ENCODE measurements around the gene AURKA. TPM values are rescaled to one million over a fixed set of nuclear protein-coding genes. Genes with fewer than 3 reads are reported as not detected.

Gene AURKA
- total RNA-seq (2014; rRNA removed; shearing (Covaris generic)) (55.5 and 63.2 TPM in 2 replicates), total RNA-seq (2022) (97.1 and 105 TPM in 2 replicates), Bru-seq, nascent RNA (percentile 89 among the genes with signal in this experiment), BruChase-seq, experiment 1, labeled RNA remaining after a 6-hour chase (percentile 92 among the genes with signal in this experiment), BruChase-seq, experiment 2, labeled RNA remaining after a 2-hour chase (percentile 94 among the genes with signal in this experiment)
- long read RNA-seq, transcript AURKA-208 (9 exons, 2,114 nt), result minor isoform, 30 of 319 reads
- long read RNA-seq, transcript AURKA-207 (10 exons, 2,238 nt), result minor isoform, 34 of 319 reads
- long read RNA-seq, transcript AURKA-206 (9 exons, 2,169 nt), result minor isoform, 47 of 319 reads
- long read RNA-seq, transcript AURKA-202 (9 exons, 2,248 nt), result major isoform, 49 of 319 reads
- long read RNA-seq, partial matches to known transcripts, result 8 of 319 reads
- long read RNA-seq, other reads (novel, unspliced or antisense), result 120 of 319 reads

GRCh38 chr20:56392132-56392880 is at the start of gene AURKA, which contains the start of gene CSTF1:
AURKA (minus strand) TSS chr20:56392215; CDS start chr20:56388197, 4,018 bp downstream.
CSTF1 (plus strand) TSS chr20:56392645; CDS start chr20:56395553, 2,908 bp downstream.
- H3K9me3 ChIP-seq (ENCODE audit: low read length), result no peaks in the 10 kb centered on the region
- peaks cover 21% of the 10 kb centered on the region for H3K4me1 ChIP-seq (ENCODE audit: insufficient read depth, low read length, poor library complexity, severe bottlenecking)
- TSS peak; percentile 63 for BruUV-seq (replicated peaks)
- TF ChIP-seq EZH2phosphoT487 (IDR thresholded peaks at IDR 0.05; ENCODE audit: borderline replicate concordance, low read depth, low read length) (no peak), CTCF (conservative IDR thresholded peaks at IDR 0.05; ENCODE audit: low read length) (no peak)
- peak within 1 kb of the TSS; percentile 76 for H3K4me3 ChIP-seq (ENCODE audit: low read depth, low read length, poor library complexity, severe bottlenecking)
- peaks cover 81% of the 10 kb centered on the region for H3K79me2 ChIP-seq (ENCODE audit: insufficient read depth, low read depth, low read length)
- intact Hi-C loops (cut with micrococcal nuclease; ENCODE audit: unreplicated experiment), result loop anchor here (2.0 kb wide), 1 partner anchor 76 kb away; the partner anchor contains the start of gene RTF2
- H3K9me2 ChIP-seq (ENCODE audit: insufficient read depth, low read length), result no peaks in the 10 kb centered on the region
- peaks cover 7% of the 10 kb centered on the region; the same call in 1 of the 2 replicates for H4K20me1 ChIP-seq (ENCODE audit: insufficient read depth, low read length)
- DNase-seq (ENCODE audit: low spot score), result peak; percentile 99
- ChIA-PET CTCF (ENCODE audit: unreplicated experiment) (no interaction called here), POLR2A (interaction anchor here (2.8 kb wide), 1 partner anchor 70 kb away, joined by 15 read pairs; no protein-coding TSS in a partner anchor)
- H3K36me3 ChIP-seq (ENCODE audit: insufficient read depth, low read length), result peaks cover 76% of the 10 kb centered on the region
- H2AFZ ChIP-seq (ENCODE audit: low read length), result peak within 1 kb of the TSS; percentile 58; the same call in 1 of the 2 replicates
- H3K4me2 ChIP-seq (ENCODE audit: low read length), result peak within 1 kb of the TSS; percentile 80
- peak within 1 kb of the TSS; percentile 85 for H3K27ac ChIP-seq (ENCODE audit: low read depth, low read length, poor library complexity, severe bottlenecking)

- ChIA-PET POLR2A (no interaction called here), CTCF (ENCODE audit: unreplicated experiment) (no interaction called here)
- no peak for DNase-seq (ENCODE audit: low spot score)
- no peaks in the 10 kb centered on the region for H3K9me3 ChIP-seq (ENCODE audit: low read length)
- no peak overlapping the region for H3K4me2 ChIP-seq (ENCODE audit: low read length)
- H3K4me3 ChIP-seq (ENCODE audit: low read depth, low read length, poor library complexity, severe bottlenecking), result no peak overlapping the region
- H2AFZ ChIP-seq (ENCODE audit: low read length), result no peak overlapping the region
- no peak overlapping the region for H3K27ac ChIP-seq (ENCODE audit: low read depth, low read length, poor library complexity, severe bottlenecking)
- intact Hi-C loops (cut with micrococcal nuclease; ENCODE audit: unreplicated experiment), result no loop called here
- TF ChIP-seq CTCF (conservative IDR thresholded peaks at IDR 0.05; ENCODE audit: low read length), result no peak
- no peak for TF ChIP-seq EZH2phosphoT487 (IDR thresholded peaks at IDR 0.05; ENCODE audit: borderline replicate concordance, low read depth, low read length)
- no peaks in the 10 kb centered on the region for H3K4me1 ChIP-seq (ENCODE audit: insufficient read depth, low read length, poor library complexity, severe bottlenecking)
- BruUV-seq (replicated peaks), result no TSS peak
- no peaks in the 10 kb centered on the region for H3K79me2 ChIP-seq (ENCODE audit: insufficient read depth, low read depth, low read length)
- H3K36me3 ChIP-seq (ENCODE audit: insufficient read depth, low read length), result no peaks in the 10 kb centered on the region
- H3K9me2 ChIP-seq (ENCODE audit: insufficient read depth, low read length), result no peaks in the 10 kb centered on the region
- no peaks in the 10 kb centered on the region for H4K20me1 ChIP-seq (ENCODE audit: insufficient read depth, low read length)
Observed at GRCh38 chr20:56440346-56441007, 48.5 kb upstream of the AURKA start.

Data from OCI-LY7 (cell line).